ENCODE results near the gene FAM200C. TPM values are rescaled to one million over a fixed set of nuclear protein-coding genes. Genes with fewer than 3 reads are reported as not detected.

Gene FAM200C
- total and polyA plus RNA-seq, 2 of the 13 experiments (the other 11 are each of a cell fraction or from before 2014, with no cell fraction given), result 3.2 to 4.7 TPM

- peak; percentile 94 for TF ChIP-seq E2F1 (CRISPR knock-in tag; IDR thresholded peaks at IDR 0.05)
- TF ChIP-seq SOX5 (CRISPR knock-in tag; IDR thresholded peaks at IDR 0.05; ENCODE audit: borderline replicate concordance), result no peak; the same call in 1 of the 2 replicates
- no peak for TF ChIP-seq TARDBP (CRISPR knock-in tag; IDR thresholded peaks at IDR 0.05)
- peak; percentile 98 for TF ChIP-seq ZFX (CRISPR knock-in tag; IDR thresholded peaks at IDR 0.05; ENCODE audit: low read depth)
- TF ChIP-seq CREB3 (CRISPR knock-in tag; IDR thresholded peaks at IDR 0.05), result no peak
- peak; percentile 63; the same call in 1 of the 2 replicates for TF ChIP-seq HES4 (CRISPR knock-in tag; IDR thresholded peaks at IDR 0.05; ENCODE audit: borderline replicate concordance)
- TF ChIP-seq ZNF841 (CRISPR knock-in tag; IDR thresholded peaks at IDR 0.05; ENCODE audit: borderline replicate concordance), result no peak
- TF ChIP-seq SUZ12 (IDR thresholded peaks at IDR 0.05; ENCODE audit: low read depth, low read length), result no peak
- TF ChIP-seq UBTF (CRISPR knock-in tag; IDR thresholded peaks at IDR 0.05), result peak; percentile 75
- TF ChIP-seq, protein P1, sequence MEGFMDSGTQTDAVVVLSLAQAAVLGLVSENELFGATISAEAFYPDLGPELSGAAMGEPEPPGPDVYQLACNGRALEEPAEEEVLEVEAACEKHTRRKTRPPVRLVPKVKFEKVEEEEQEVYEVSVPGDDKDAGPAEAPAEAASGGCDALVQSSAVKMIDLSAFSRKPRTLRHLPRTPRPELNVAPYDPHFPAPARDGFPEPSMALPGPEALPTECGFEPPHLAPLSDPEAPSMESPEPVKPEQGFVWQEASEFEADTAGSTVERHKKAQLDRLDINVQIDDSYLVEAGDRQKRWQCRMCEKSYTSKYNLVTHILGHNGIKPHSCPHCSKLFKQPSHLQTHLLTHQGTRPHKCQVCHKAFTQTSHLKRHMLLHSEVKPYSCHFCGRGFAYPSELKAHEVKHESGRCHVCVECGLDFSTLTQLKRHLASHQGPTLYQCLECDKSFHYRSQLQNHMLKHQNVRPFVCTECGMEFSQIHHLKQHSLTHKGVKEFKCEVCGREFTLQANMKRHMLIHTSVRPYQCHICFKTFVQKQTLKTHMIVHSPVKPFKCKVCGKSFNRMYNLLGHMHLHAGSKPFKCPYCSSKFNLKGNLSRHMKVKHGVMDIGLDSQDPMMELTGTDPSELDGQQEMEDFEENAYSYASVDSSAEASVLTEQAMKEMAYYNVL (CRISPR knock-in tag; IDR thresholded peaks at IDR 0.05; ENCODE audit: borderline replicate concordance), result peak; percentile 32; the same call in 1 of the 2 replicates
- TF ChIP-seq, protein P2, sequence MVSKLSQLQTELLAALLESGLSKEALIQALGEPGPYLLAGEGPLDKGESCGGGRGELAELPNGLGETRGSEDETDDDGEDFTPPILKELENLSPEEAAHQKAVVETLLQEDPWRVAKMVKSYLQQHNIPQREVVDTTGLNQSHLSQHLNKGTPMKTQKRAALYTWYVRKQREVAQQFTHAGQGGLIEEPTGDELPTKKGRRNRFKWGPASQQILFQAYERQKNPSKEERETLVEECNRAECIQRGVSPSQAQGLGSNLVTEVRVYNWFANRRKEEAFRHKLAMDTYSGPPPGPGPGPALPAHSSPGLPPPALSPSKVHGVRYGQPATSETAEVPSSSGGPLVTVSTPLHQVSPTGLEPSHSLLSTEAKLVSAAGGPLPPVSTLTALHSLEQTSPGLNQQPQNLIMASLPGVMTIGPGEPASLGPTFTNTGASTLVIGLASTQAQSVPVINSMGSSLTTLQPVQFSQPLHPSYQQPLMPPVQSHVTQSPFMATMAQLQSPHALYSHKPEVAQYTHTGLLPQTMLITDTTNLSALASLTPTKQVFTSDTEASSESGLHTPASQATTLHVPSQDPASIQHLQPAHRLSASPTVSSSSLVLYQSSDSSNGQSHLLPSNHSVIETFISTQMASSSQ (IDR thresholded peaks at IDR 0.05; ENCODE audit: low read depth), result no peak
- TF ChIP-seq, protein P2 (CRISPR knock-in tag; IDR thresholded peaks at IDR 0.05; ENCODE audit: borderline replicate concordance), result no peak; the same call in 1 of the 2 replicates
- no peak for TF ChIP-seq RARG (CRISPR knock-in tag; IDR thresholded peaks at IDR 0.05; ENCODE audit: low read depth)
- no peak for TF ChIP-seq NFYC (CRISPR knock-in tag; IDR thresholded peaks at IDR 0.05)
- TF ChIP-seq ZNF720 (CRISPR knock-in tag; IDR thresholded peaks at IDR 0.05), result no peak
These were observed at the start of gene FAM200C (continued) for GRCh38 chr5:160399402-160400353.

Measured in HepG2 (cell line).